Non-pigmented ciliary epithelial cell (primary cell): ENCODE results near the gene LRIT1.

Source experiments
- DNase-seq: peaks from one replicate; pipeline ENCODE4 v3.0.0-alpha.2; 2010; ENCODE audit warnings: low read depth

Gene LRIT1

DNA sequence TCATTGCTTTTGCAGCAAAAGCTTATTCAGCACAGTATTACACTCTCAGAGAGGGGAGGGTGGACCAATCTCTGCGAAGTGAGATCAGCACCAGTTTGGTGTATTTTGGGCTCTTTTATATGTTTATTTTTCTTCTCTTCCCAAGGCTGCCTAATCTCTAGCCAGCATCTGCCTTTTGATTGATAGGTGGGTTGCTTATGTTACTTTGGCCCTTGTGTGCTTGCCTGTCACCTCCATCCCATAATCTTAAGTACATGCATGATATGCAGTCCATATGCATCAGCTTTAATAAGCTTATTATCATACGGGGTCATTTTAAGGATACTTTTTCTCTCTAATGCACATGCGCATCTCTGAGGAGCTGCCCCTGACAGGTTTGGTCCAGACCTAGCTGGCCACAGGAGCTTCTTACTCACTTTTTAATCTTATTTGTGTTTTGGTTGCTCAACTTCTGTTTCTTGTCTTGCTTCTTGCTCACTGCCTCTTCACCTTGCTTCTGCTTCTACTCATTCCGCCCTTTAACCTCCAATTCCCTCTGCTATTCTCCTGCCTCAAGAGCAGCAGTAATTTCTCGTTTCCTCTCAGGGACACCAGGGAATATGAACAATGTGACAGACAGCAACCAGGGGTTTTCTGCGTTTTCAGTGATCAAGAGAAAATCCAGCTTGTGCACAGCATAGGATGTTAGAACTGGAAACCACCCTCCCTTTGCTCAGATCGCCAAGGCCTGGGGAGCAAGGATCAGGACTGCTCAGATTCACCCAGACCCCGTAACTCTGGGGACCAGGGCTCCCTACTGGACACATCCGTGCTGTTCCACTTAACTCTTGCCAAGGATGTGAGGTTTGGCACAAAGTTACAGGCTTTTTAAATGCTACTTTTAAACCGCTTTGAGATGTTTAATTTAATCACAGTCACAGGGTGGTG, 13.5 kb upstream of the LRIT1 start:
- no peak for DNase-seq

GRCh38 chr10:84248794-84249193, 7.4 kb upstream of the LRIT1 start:
- DNase-seq: no peak

- no peak for DNase-seq
Measured at GRCh38 chr10:84247496-84247895, 6.2 kb upstream of the LRIT1 start.

- DNase-seq: no peak
Measured at GRCh38 chr10:84244651-84245270, 3.4 kb upstream of the LRIT1 start, which contains the start of gene RGR. Gene RGR (plus strand): TSS chr10:84245053. CDS start chr10:84245091, 38 bp downstream.

DNA sequence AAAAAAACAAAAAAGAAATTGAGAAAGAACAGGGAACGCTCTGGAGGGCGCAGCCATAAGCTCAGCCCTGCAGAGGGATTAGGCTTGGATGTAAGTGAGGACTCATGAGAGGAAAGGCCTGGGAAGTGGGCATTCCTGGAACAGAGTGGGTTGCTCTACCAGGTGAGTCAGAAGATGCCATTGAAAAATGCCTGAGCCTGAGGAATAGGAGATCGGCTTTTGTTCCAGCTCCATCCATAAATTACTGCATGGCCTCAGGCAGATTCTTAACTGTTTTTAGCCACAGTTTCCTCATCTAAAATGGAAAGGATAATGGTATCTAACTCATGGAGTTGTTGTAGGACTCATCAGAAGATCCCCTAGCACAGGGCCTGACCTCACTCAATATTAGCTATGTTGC, 2.4 kb upstream of the LRIT1 start:
- no peak for DNase-seq

GRCh38 chr10:84238909-84239308, 2.4 kb downstream of the LRIT1 start:
- no peak for DNase-seq

- DNase-seq: no peak
Measured at GRCh38 chr10:84237199-84238051, 3.9 kb downstream of the LRIT1 start.

DNA sequence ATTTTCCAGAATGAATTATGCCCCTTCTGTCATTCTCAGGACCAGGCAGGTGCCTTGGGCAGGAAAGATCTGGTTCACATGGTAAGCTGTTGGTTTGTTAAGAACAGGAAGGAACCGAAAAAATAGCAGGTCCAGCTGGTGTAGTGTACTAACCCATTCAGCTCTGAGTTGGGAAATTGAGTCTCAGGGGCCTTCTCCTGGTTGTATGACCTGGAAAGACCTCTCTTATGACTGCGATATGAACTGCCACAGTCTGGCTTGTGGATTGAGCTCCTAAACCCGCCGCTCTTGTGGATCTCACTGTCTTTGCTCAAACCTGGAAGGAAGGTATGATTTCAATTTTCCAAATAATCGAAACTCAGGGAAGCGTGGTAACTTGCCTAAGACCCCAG, 4.5 kb downstream of the LRIT1 start:
- DNase-seq: no peak

DNA sequence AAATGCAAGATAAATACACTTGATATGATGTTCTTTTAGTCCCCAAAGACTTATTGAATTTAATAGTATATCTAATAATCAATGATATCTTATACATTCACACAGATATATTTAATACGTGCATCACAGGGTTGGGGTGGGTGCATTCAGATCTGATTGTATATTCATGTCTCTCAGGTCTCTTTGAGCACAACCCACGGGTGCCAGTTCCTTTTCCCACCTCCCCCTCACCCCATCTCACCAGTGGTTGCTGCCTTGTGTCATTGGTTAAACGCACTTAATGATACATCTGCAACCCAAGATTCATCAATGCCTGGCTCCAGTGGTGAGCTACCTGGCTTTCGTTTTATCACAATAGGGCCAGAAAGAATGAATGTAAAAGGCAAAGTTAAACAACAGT, 6.2 kb downstream of the LRIT1 start:
- no peak for DNase-seq

- no peak for DNase-seq
Measured at GRCh38 chr10:84234479-84234878, 6.9 kb downstream of the LRIT1 start.

GRCh38 chr10:84233940-84234339, 7.4 kb downstream of the LRIT1 start:
- DNase-seq: no peak

DNA sequence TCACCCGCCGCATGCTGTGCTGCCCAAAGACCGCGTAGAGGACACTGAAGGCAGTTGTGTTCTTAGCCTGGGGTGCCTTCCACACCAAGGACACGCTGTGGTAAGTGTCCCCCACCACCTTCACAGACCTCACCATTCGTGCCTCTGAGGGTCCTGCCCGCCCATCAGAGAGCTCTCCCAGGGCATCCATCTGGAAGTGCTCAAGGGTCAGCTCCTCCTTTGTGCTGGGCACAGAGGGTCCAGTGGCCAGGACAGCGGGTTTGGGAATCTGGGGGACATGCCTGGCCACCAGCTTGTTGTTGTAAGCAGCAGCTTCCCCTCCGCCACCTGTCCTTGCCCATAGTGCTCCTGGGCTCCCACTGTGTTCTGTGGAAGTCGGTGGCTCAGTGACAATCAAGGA, 9.0 kb downstream of the LRIT1 start:
- DNase-seq: no peak

- DNase-seq: no peak
Measured at GRCh38 chr10:84230359-84230758, 11.0 kb downstream of the LRIT1 start.

- DNase-seq: no peak
Measured at GRCh38 chr10:84227810-84228209, 13.5 kb downstream of the LRIT1 start.

- DNase-seq: no peak
Measured at GRCh38 chr10:84226616-84227015, 14.7 kb downstream of the LRIT1 start.

GRCh38 chr10:84225427-84226173, 15.7 kb downstream of the LRIT1 start, which contains the start of gene LRIT2:
Gene LRIT2 (minus strand): TSS chr10:84225544. CDS start chr10:84225520, 24 bp downstream.
- DNase-seq: no peak

DNA sequence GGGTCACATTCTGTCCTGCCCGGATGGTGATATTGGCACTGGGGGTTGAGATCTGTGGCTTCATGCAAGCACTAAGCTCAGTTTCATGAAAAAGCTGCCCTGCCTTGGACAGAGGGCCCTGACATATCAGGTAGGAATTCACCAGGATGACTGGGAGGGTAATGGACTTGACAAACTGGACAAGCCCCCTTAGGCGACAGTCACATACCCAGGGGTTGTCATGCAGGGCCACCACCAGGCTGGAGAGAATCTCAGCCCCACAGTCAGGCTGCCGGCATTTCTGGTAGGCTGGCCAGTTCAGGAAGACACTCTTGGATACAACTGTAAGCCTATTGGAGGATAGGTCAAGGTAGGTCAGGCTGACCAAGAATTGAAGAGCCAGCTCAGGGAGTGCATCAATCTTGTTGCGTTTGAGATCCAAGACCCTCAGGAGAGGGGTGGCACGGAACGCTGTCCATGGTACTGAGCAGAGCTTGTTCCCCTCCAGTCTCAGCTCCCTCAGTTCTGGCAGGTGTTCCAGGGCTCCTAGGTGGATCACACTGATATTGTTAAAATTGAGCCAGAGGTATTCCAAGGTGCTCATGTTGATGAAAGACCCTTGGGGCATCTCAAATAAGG, 16.8 kb downstream of the LRIT1 start:
- DNase-seq: no peak

DNA sequence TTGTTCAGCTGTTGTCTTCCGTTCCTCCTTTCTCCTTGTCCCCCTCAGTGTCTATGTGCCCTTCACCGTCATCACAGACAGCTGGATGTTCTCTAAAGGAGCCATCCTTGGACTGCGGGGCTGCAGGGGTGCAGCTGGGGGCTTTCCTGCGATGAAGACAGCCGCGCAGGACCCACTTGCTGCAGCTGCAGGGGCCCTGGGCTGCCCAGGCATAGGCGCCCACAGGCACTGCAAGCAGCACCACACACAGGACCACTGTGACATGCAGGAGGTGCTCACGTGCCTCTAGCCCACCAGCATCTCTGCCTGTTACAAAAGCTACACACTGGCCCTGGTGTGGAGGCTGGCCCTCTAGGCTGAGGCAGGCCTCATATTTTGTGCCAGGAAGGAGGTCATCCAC, 19.4 kb downstream of the LRIT1 start:
- no peak for DNase-seq

GRCh38 chr10:84217746-84218145, 23.6 kb downstream of the LRIT1 start:
- DNase-seq: no peak

GRCh38 chr10:84216834-84217233, 24.5 kb downstream of the LRIT1 start:
- no peak for DNase-seq

DNA sequence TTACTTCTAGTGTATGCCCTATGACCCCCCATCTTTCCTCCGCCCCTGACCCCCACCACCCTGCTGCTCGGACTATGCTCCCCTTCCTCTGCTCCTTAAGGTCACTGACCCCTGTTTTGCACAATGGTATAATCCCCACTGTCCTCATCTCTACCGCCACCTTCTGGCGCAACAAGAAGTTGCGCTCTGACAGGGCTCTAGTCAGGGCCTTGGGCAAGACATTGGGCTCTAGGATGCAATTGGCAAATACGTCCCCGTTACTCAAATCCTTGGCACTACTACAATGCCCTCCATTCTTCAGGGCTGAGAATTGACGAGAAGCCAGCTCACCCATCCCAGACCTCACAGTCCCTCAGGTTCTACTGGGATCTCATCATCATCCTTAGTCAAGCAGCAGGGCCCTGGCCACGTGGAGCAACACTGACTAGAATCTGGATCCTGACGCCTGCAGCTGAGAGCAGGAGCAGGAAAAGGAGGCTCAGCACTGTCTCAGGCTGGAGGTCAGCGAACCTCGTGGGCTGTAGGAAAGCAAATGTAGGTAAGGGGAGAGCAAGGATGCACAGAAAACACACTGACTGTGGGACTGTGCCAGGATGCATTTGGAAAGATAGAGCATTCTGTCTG, 26.6 kb downstream of the LRIT1 start:
- no peak for DNase-seq
